Neural progenitor cell (in vitro differentiated cells): ENCODE results near the gene HRC.

Experiments used
- EZH2 ChIP-seq: fragments of 200-600 bp; sonication (generic); IDR thresholded peaks from 2 replicates; pipeline ENCODE4 v1.6.1; 2017; ENCODE audit warnings: antibody characterized with exemption, mild to moderate bottlenecking, moderate library complexity
- EZH2phosphoT487 ChIP-seq: fragments of 200-600 bp; sonication (generic); IDR thresholded peaks from 2 replicates; pipeline ENCODE4 v1.6.1; 2017; ENCODE audit warnings: antibody characterized with exemption
- TF ChIP-seq, protein P1 (sequence below): fragments of 200-600 bp; sonication (generic); IDR thresholded peaks from 2 replicates; pipeline ENCODE4 v1.5.1; 2017; ENCODE audit warnings: antibody characterized with exemption, mild to moderate bottlenecking

DNA sequence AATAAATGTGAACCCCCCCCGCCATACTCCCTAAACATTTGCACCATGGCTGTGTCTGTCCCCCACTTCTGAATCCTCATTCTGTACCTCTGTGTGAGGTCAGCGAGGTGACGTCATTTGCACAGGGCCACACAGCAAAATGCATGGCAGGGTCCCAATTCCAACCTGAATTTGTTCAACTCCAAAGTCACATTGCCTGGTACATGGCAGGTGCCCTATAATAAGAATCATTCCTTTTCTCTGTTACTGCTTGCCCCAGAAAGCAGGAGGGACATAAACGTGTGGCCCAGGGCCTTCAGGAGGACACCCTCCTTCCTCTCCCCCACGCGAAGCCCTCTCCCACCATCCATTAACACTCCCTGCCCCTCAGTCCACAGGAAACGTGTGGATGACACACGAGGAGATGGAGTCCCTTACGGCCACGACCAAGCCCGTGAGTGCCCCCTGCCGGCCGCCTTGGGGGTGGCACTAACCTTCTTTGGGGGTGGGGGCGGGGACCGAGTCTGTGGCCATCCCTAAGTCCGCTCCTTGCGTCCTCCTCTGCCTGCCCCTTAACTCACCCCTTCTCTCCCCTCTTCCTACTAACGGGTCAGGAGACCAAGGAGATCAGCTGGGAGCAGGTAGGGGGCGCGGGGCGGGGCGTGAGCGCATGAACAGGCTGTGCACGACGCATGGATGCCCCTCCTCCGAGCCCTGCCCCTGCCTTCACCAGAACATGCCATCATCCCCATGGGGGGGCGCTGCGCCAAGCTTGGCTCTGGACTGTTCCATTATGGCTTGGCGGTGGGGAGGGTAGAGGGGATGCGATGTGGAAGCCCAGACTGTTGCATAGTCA is 9.4 kb downstream of the HRC start:
- TF ChIP-seq, protein P1, sequence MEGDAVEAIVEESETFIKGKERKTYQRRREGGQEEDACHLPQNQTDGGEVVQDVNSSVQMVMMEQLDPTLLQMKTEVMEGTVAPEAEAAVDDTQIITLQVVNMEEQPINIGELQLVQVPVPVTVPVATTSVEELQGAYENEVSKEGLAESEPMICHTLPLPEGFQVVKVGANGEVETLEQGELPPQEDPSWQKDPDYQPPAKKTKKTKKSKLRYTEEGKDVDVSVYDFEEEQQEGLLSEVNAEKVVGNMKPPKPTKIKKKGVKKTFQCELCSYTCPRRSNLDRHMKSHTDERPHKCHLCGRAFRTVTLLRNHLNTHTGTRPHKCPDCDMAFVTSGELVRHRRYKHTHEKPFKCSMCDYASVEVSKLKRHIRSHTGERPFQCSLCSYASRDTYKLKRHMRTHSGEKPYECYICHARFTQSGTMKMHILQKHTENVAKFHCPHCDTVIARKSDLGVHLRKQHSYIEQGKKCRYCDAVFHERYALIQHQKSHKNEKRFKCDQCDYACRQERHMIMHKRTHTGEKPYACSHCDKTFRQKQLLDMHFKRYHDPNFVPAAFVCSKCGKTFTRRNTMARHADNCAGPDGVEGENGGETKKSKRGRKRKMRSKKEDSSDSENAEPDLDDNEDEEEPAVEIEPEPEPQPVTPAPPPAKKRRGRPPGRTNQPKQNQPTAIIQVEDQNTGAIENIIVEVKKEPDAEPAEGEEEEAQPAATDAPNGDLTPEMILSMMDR = peak; percentile 94
- TF ChIP-seq EZH2 = no peak
- TF ChIP-seq EZH2phosphoT487 = peak; percentile 28
